SU-DHL-6 (cell line): Measurements from ENCODE around the gene MRPS14.
A peak's percentile ranks its signal among the peaks of the same experiment; 100 is the strongest.
"Not testable (repeated sequence)": the region's sequence is repeated elsewhere in the genome, so short reads cannot be mapped to it uniquely, and the experiment has no call there.

Source experiments
- H2AFZ ChIP-seq: fragments of 200-600 bp; sonication (generic); 2 replicates; pipeline ENCODE4 v1.6.1; 2014; ENCODE audit warnings: low read depth, mild to moderate bottlenecking, moderate library complexity, mixed read lengths, antibody characterized with exemption, low read length; ENCODE audit not compliant: severe bottlenecking
- H3F3A ChIP-seq: fragments of 200-600 bp; shearing (Covaris generic); 2 replicates; pipeline ENCODE4 v1.6.0; 2016; ENCODE audit warnings: antibody characterized with exemption, mild to moderate bottlenecking; ENCODE audit not compliant: insufficient read depth
- H3K27ac ChIP-seq: fragments of 200-600 bp; sonication (generic); 2 replicates; pipeline ENCODE4 v1.5.1; 2016; ENCODE audit warnings: low read depth, mild to moderate bottlenecking, low read length, moderate library complexity, mixed read lengths
- H3K27me3 ChIP-seq: fragments of 200-600 bp; sonication (generic), shearing (Covaris generic); 2 replicates; pipeline ENCODE4 v1.6.0; 2014; ENCODE audit warnings: mild to moderate bottlenecking, low read length
- H3K36me3 ChIP-seq: fragments of 200-600 bp; sonication (generic); 2 replicates; pipeline ENCODE4 v1.6.1; 2014; ENCODE audit warnings: mild to moderate bottlenecking, low read length, mixed read lengths
- H3K4me2 ChIP-seq: fragments of 300-600, 200-600 bp; shearing (Covaris generic), sonication (generic); 2 replicates; pipeline ENCODE4 v1.6.0; 2014; ENCODE audit warnings: low read length, low read depth, mild to moderate bottlenecking; ENCODE audit not compliant: poor library complexity, severe bottlenecking
- H3K4me3 ChIP-seq: fragments of 200-600 bp; sonication (generic); 2 replicates; pipeline ENCODE4 v1.5.1; 2014; ENCODE audit warnings: antibody characterized with exemption, low read length, mild to moderate bottlenecking, mixed read lengths; ENCODE audit not compliant: insufficient read depth, poor library complexity, severe bottlenecking
- H3K79me2 ChIP-seq: fragments of 200-600 bp; sonication (generic); 2 replicates; pipeline ENCODE4 v1.6.1; 2014; ENCODE audit warnings: mild to moderate bottlenecking, low read length, moderate library complexity; ENCODE audit not compliant: insufficient read depth
- H3K9ac ChIP-seq: fragments of 200-600 bp; sonication (generic); 2 replicates; pipeline ENCODE4 v1.7.0; 2014; ENCODE audit warnings: mild to moderate bottlenecking, low read length
- H3K9me2 ChIP-seq: fragments of 200-600 bp; sonication (generic); replicated peaks from 2 replicates; pipeline ENCODE4 v1.6.1; 2014; ENCODE audit warnings: low read length; ENCODE audit not compliant: insufficient read depth
- H3K9me3 ChIP-seq: fragments of 200-600 bp; sonication (generic); 2 replicates; pipeline ENCODE4 v1.6.1; 2014; ENCODE audit warnings: low read length, mixed read lengths; ENCODE audit not compliant: insufficient read depth
- H4K20me1 ChIP-seq: fragments of 200-600 bp; sonication (generic); 2 replicates; pipeline ENCODE4 v1.6.1; 2014; ENCODE audit warnings: low read depth, mild to moderate bottlenecking, antibody characterized with exemption, low read length, moderate library complexity, mixed read lengths
- CTCF ChIP-seq: fragments of 200-600 bp; sonication (generic); IDR thresholded peaks from one replicate; pipeline ENCODE4 v1.5.1; 2017; ENCODE audit warnings: antibody characterized with exemption, mild to moderate bottlenecking, low read length, moderate library complexity; ENCODE audit not compliant: insufficient read depth, poor library complexity, severe bottlenecking
- EZH2phosphoT487 ChIP-seq: fragments of 200-600 bp; sonication (generic), shearing (Covaris generic); conservative IDR thresholded peaks from 2 replicates; pipeline ENCODE4 v1.6.1; 2018; ENCODE audit warnings: mild to moderate bottlenecking, antibody characterized with exemption, low read length, moderate library complexity, mixed read lengths

The MRPS14 gene

GRCh38 chr1:175033953-175034352 lies 10.7 kb upstream of the MRPS14 start:
- H4K20me1 ChIP-seq, result no peaks in the 10 kb centered on the region
- no peak overlapping the region for H3K4me2 ChIP-seq
- H3F3A ChIP-seq, result peaks cover 4% of the 10 kb centered on the region
- no peak for TF ChIP-seq EZH2phosphoT487
- no peak for TF ChIP-seq CTCF
- no peak overlapping the region for H2AFZ ChIP-seq
- no peaks in the 10 kb centered on the region for H3K9me3 ChIP-seq
- no peak overlapping the region for H3K4me3 ChIP-seq
- no peaks in the 10 kb centered on the region for H3K9me2 ChIP-seq
- H3K9ac ChIP-seq, result no peak overlapping the region
- H3K27ac ChIP-seq, result no peak overlapping the region
- H3K36me3 ChIP-seq, result no peaks in the 10 kb centered on the region
- H3K79me2 ChIP-seq, result no peaks in the 10 kb centered on the region
- no peaks in the 10 kb centered on the region for H3K27me3 ChIP-seq

- Histone ChIP-seq H3K9me3 (no peaks in the 10 kb centered on the region), H3F3A (peaks cover 34% of the 10 kb centered on the region), H3K27me3 (no peaks in the 10 kb centered on the region), H2AFZ (peak overlapping the region; percentile 70), H3K79me2 (peaks cover 34% of the 10 kb centered on the region), H3K36me3 (no peaks in the 10 kb centered on the region), H3K9me2 (no peaks in the 10 kb centered on the region), H4K20me1 (no peaks in the 10 kb centered on the region), H3K4me2 (no peak overlapping the region), H3K27ac (no peak overlapping the region), H3K4me3 (no peak overlapping the region), H3K9ac (no peak overlapping the region)
- no peak for TF ChIP-seq CTCF
- no peak for TF ChIP-seq EZH2phosphoT487
Observed at GRCh38 chr1:175024773-175025172, 1.5 kb upstream of the MRPS14 start.

- Histone ChIP-seq H3F3A (peaks cover 29% of the 10 kb centered on the region), H3K27ac (peak overlapping the region; percentile 58), H2AFZ (peak overlapping the region; percentile 91), H3K79me2 (peaks cover 38% of the 10 kb centered on the region), H3K4me2 (peak overlapping the region; percentile 97), H3K9ac (peak overlapping the region; percentile 88), H3K4me3 (peak overlapping the region; percentile 82)
- not testable (repeated sequence) for H3K36me3 ChIP-seq, H4K20me1 ChIP-seq, H3K9me2 ChIP-seq, H3K9me3 ChIP-seq, H3K27me3 ChIP-seq
Observed at GRCh38 chr1:175023922-175024242, 657 bp upstream of the MRPS14 start.

GRCh38 chr1:175019524-175019923 lies 3.7 kb downstream of the MRPS14 start:
- Histone ChIP-seq H3K79me2 (peaks cover 38% of the 10 kb centered on the region), H3K27ac (no peak overlapping the region)

More at GRCh38 chr1:175019524-175019923, 3.7 kb downstream of the MRPS14 start:
- H2AFZ ChIP-seq, result no peak overlapping the region
- H3F3A ChIP-seq, result peaks cover 21% of the 10 kb centered on the region
- H3K36me3 ChIP-seq, result no peaks in the 10 kb centered on the region
- no peaks in the 10 kb centered on the region for H3K9me3 ChIP-seq
- H3K27me3 ChIP-seq, result no peaks in the 10 kb centered on the region
- H3K4me2 ChIP-seq, result no peak overlapping the region
- no peak overlapping the region for H3K4me3 ChIP-seq
- no peaks in the 10 kb centered on the region for H3K9me2 ChIP-seq
- no peak overlapping the region for H3K9ac ChIP-seq
- TF ChIP-seq EZH2phosphoT487, result no peak
- TF ChIP-seq CTCF, result no peak
- no peaks in the 10 kb centered on the region; the same call in 1 of the 2 replicates for H4K20me1 ChIP-seq
